OCI-LY7 (cell line): Measurements from ENCODE around the gene TET3.

Experiments
- EZH2phosphoT487 ChIP-seq: fragments of 200-600 bp; sonication (generic); IDR thresholded peaks from 2 replicates; pipeline ENCODE4 v1.6.1; 2018; ENCODE audit warnings: low read depth, borderline replicate concordance, mild to moderate bottlenecking, mixed run types, antibody characterized with exemption, low read length, moderate library complexity, mixed read lengths
- TF ChIP-seq, protein P1 (sequence below): fragments of 200-600 bp; sonication (generic); conservative IDR thresholded peaks from 2 replicates; pipeline ENCODE4 v1.5.1; 2014; ENCODE audit warnings: mild to moderate bottlenecking, antibody characterized with exemption, low read length, moderate library complexity, mixed read lengths

DNA sequence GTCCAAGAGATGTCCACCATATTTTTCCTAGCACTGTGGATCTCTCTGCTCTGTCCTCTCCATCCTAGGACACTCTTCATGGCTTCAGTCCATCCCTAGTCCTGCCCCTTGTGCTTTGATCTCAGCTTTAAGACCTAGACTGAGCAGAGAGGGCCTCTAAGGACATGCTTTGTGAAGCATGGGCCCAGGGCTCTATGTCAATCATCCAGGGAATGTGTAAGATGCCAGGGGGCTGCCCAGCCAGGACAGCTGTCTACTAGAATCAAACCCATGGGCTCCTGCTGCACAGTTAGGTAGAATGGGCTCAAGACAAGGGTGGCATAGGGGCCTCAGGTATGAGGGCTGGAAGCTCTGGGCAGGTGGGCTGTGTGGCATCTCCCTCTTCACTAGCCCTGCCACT is 24.9 kb downstream of the TET3 start:
- TF ChIP-seq, protein P1, sequence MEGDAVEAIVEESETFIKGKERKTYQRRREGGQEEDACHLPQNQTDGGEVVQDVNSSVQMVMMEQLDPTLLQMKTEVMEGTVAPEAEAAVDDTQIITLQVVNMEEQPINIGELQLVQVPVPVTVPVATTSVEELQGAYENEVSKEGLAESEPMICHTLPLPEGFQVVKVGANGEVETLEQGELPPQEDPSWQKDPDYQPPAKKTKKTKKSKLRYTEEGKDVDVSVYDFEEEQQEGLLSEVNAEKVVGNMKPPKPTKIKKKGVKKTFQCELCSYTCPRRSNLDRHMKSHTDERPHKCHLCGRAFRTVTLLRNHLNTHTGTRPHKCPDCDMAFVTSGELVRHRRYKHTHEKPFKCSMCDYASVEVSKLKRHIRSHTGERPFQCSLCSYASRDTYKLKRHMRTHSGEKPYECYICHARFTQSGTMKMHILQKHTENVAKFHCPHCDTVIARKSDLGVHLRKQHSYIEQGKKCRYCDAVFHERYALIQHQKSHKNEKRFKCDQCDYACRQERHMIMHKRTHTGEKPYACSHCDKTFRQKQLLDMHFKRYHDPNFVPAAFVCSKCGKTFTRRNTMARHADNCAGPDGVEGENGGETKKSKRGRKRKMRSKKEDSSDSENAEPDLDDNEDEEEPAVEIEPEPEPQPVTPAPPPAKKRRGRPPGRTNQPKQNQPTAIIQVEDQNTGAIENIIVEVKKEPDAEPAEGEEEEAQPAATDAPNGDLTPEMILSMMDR, result no peak
- TF ChIP-seq EZH2phosphoT487, result no peak
